HG03442 (cell line): ENCODE results near the gene DNAJC5.
"Not testable (repeated sequence)": the region's sequence is repeated elsewhere in the genome, so short reads cannot be mapped to it uniquely, and the experiment has no call there.

Experiments
- ATAC-seq: cut with Tn5 transposase; IDR thresholded peaks from one replicate; pipeline ENCODE4 v1.9.1; 2021; ENCODE audit warnings: mild to moderate bottlenecking, moderate library complexity; ENCODE audit not compliant: unreplicated experiment

The DNAJC5 gene

GRCh38 chr20:63966172-63966943 lies 71.4 kb downstream of the DNAJC5 start:
- ATAC-seq, result no peak

GRCh38 chr20:63966944-63967322 lies 72.0 kb downstream of the DNAJC5 start:
- no peak for ATAC-seq

- no peak for ATAC-seq
These were observed 72.6 kb downstream of the DNAJC5 start for GRCh38 chr20:63967330-63968135.

- no peak for ATAC-seq
These were observed 73.4 kb downstream of the DNAJC5 start for GRCh38 chr20:63968136-63968927.

GRCh38 chr20:63968928-63969760 lies 74.2 kb downstream of the DNAJC5 start:
- ATAC-seq, result no peak

GRCh38 chr20:63969838-63970713 lies 75.2 kb downstream of the DNAJC5 start, which contains the start of gene ZNF512B:
Gene ZNF512B, minus strand, starts transcription at chr20:63969930. Its CDS starts 1,980 bp downstream, at chr20:63967950.
- ATAC-seq, result no peak

GRCh38 chr20:63970714-63971431 lies 75.9 kb downstream of the DNAJC5 start:
- ATAC-seq, result no peak

- ATAC-seq, result not testable (repeated sequence)
These were observed 77.0 kb downstream of the DNAJC5 start for GRCh38 chr20:63971960-63972311.

GRCh38 chr20:63972312-63973159 lies 77.6 kb downstream of the DNAJC5 start:
- no peak for ATAC-seq

GRCh38 chr20:63973160-63973479 lies 78.2 kb downstream of the DNAJC5 start:
- no peak for ATAC-seq

- ATAC-seq, result no peak
These were observed 78.9 kb downstream of the DNAJC5 start for GRCh38 chr20:63973636-63974401.

- no peak for ATAC-seq
These were observed 79.7 kb downstream of the DNAJC5 start for GRCh38 chr20:63974402-63975200.

GRCh38 chr20:63976511-63976910 lies 81.6 kb downstream of the DNAJC5 start:
- not testable (repeated sequence) for ATAC-seq

- no peak for ATAC-seq
These were observed 82.2 kb downstream of the DNAJC5 start for GRCh38 chr20:63976980-63977738.

GRCh38 chr20:63977739-63978276 lies 82.9 kb downstream of the DNAJC5 start:
- no peak for ATAC-seq
